ENCODE measurements around the gene CTNNA2. TPM values are rescaled to one million over a fixed set of nuclear protein-coding genes. Genes with fewer than 3 reads are reported as not detected.

The CTNNA2 gene
- total and polyA plus RNA-seq, 2 of the 8 experiments (the other 6 are each of a cell fraction or from before 2014, with no cell fraction given): 3.9 to 9.0 TPM

DNA sequence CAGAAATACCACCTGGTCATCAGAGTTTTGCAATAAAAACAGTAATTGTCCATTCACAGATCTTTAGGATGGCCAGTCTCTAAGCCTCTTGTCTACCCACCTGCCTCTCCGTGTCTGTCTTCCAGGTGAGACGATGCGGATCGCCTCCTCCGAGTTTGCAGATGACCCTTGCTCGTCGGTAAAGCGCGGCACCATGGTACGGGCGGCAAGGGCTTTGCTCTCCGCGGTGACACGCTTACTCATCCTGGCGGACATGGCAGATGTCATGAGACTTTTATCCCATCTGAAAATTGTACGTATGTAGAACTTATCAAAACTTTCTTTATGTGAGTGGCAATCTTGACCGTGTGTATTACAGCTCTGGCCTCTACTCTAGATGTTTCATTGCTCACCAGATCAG lies 345.0 kb downstream of the CTNNA2 start:
- no peak overlapping the region for H2AK5ac ChIP-seq (ENCODE audit: low read depth, low read length)
- CTCF ChIA-PET (ENCODE audit: partially characterized antibody): interaction anchor here (4.6 kb wide), 1 partner anchor 12 kb away, joined by 29 read pairs; no protein-coding TSS in a partner anchor

More for the DNA sequence above, 345.0 kb downstream of the CTNNA2 start:
- Histone ChIP-seq H3K23me2 (ENCODE audit: low read depth, low read length) (no peaks in the 10 kb centered on the region), H2BK20ac (ENCODE audit: low read length) (no peak overlapping the region), H3K4ac (replicated peaks; ENCODE audit: insufficient read length, low read depth, low read length) (no peak overlapping the region), H3K14ac (ENCODE audit: insufficient read length) (no peak overlapping the region), H3K79me2 (ENCODE audit: control insufficient read depth in 1 of 2, insufficient read depth in 2 of 2, low read length in 2 of 2) (no peaks in the 10 kb centered on the region), H3K36me3 (ENCODE audit: control insufficient read depth in 2 of 4, insufficient read depth in 4 of 4, low read length in 3 of 4) (no peaks in the 10 kb centered on the region), H3K4me2 (ENCODE audit: insufficient read depth in 1 of 2, low read depth in 2 of 2, low read length in 2 of 2) (no peak overlapping the region), H3K4me1 (replicated peaks in 1 of 4; ENCODE audit: control insufficient read depth in 3 of 4, insufficient read depth in 4 of 4, low read length in 3 of 4) (peaks cover 0 to 8% (median 3%) of the 10 kb centered on the region in 4 experiments; a peak in 4 of 7 replicates), H3K23ac (ENCODE audit: insufficient read length) (no peak overlapping the region), H2BK120ac (replicated peaks; ENCODE audit: low read depth, low read length) (no peak overlapping the region), H2BK5ac (ENCODE audit: low read depth, low read length) (no peak overlapping the region), H4K8ac (ENCODE audit: extremely low read depth, insufficient read depth, low read length) (no peak overlapping the region), H3K56ac (replicated peaks; ENCODE audit: insufficient read length, low read depth, low read length) (no peak overlapping the region), H4K91ac (replicated peaks; ENCODE audit: insufficient read length, low read length) (no peak overlapping the region), H3K4me3 (ENCODE audit: extremely low read depth in 1 of 4, insufficient read depth in 2 of 4, low read depth in 3 of 4, low read length in 4 of 4) (no peak overlapping the region), H2BK12ac (ENCODE audit: low read depth, low read length) (no peak overlapping the region), H3K9ac (replicated peaks in 1 of 4; ENCODE audit: extremely low read depth in 1 of 4, low read depth in 3 of 4, low read length in 3 of 4) (no peak overlapping the region), H2BK15ac (ENCODE audit: low read length) (no peak overlapping the region), H3K9me3 (ENCODE audit: insufficient read depth in 2 of 2, low read depth in 1 of 2, low read length in 1 of 2) (no peaks in the 10 kb centered on the region), H4K20me1 (replicated peaks in 1 of 2; ENCODE audit: control insufficient read depth in 1 of 2, insufficient read depth in 2 of 2, low read length in 2 of 2) (no peaks in the 10 kb centered on the region), H3K18ac (ENCODE audit: extremely low read depth, low read length) (no peak overlapping the region), H2AFZ (ENCODE audit: low read length) (no peak overlapping the region), H3K27ac (ENCODE audit: low read depth, low read length) (no peak overlapping the region), H3K79me1 (ENCODE audit: low read depth, low read length) (no peaks in the 10 kb centered on the region), H3K27me3 (replicated peaks in 1 of 4; ENCODE audit: control insufficient read depth in 3 of 4, extremely low read depth in 1 of 4, insufficient read depth in 3 of 4, low read length in 3 of 4) (no peaks in the 10 kb centered on the region), H4K5ac (ENCODE audit: insufficient read length, low read depth, low read length) (no peak overlapping the region)
- WGBS, 2 experiments (ENCODE audit: extremely low coverage in 1 of 2, insufficient coverage in 1 of 2, insufficient read length in 1 of 2, insufficient replicate concordance in 2 of 2, low coverage in 1 of 2, low lambda C conversion rate in 2 of 2, missing lambda C conversion rate in 1 of 2): 97% methylated on average over 17 of the region's 17 CpGs; no CpG with 5 or more reads in 1 of the 2 experiments
- no peak for FAIRE-seq
- no peak for TF ChIP-seq SP4 (IDR thresholded peaks at IDR 0.05; ENCODE audit: low read length)
- POLR2A ChIA-PET (ENCODE audit: partially characterized antibody): no interaction called here
- no peak for DNase-seq (ENCODE audit: low read depth in 1 of 2, low spot score in 2 of 2)

Data from H1 (cell line).